Suprapubic skin (tissue), 4 donors: Measurements from ENCODE around the gene ENPEP. TPM values are rescaled to one million over a fixed set of nuclear protein-coding genes. Genes with fewer than 3 reads are reported as not detected.

Experiments used
- DNase-seq, 2 donors: peaks; one replicate each; pipeline ENCODE4 v3.0.0-alpha.2; 2019; ENCODE audit warnings: low spot score in 2 of 2
- H3K27ac ChIP-seq: fragments of 200-600 bp; sonication (generic); one replicate; pipeline ENCODE4 v1.5.1; 2019
- H3K27me3 ChIP-seq: fragments of 200-600 bp; sonication (generic); one replicate; pipeline ENCODE4 v1.5.1; 2019
- H3K36me3 ChIP-seq: fragments of 200-600 bp; sonication (generic); one replicate; pipeline ENCODE4 v1.5.1; 2019
- H3K4me1 ChIP-seq: fragments of 200-600 bp; sonication (generic); one replicate; pipeline ENCODE4 v1.5.1; 2019
- H3K4me3 ChIP-seq: fragments of 200-600 bp; sonication (generic); one replicate; pipeline ENCODE4 v1.5.1; 2019; ENCODE audit warnings: mild to moderate bottlenecking
- H3K9me3 ChIP-seq: fragments of 200-600 bp; sonication (generic); one replicate; pipeline ENCODE4 v1.5.1; 2019
- CTCF ChIP-seq, 2 donors: fragments of 200-600 bp in 1 of 2; fragments of 450-650 bp in 1 of 2; sonication (generic) in 1 of 2; IDR thresholded peaks; one replicate each; pipeline ENCODE4 v1.5.1; 2016 to 2019; ENCODE audit warnings: antibody characterized with exemption in 2 of 2, mild to moderate bottlenecking in 1 of 2, moderate library complexity in 1 of 2
- EP300 ChIP-seq: sonication (generic); formaldehyde crosslinking; IDR thresholded peaks from one replicate; pipeline ENCODE4 v1.6.1; 2017; ENCODE audit warnings: antibody characterized with exemption
- POLR2A ChIP-seq, 2 donors: fragments of 450-650 bp; IDR thresholded peaks; one replicate each; pipeline ENCODE4 v1.6.1; 2017; ENCODE audit warnings: antibody characterized with exemption in 2 of 2, mild to moderate bottlenecking in 2 of 2, moderate library complexity in 2 of 2
- POLR2AphosphoS5 ChIP-seq, 3 donors: sonication (generic); formaldehyde crosslinking; IDR thresholded peaks; one replicate each; pipeline ENCODE4 v1.6.1; 2017; ENCODE audit warnings: antibody characterized with exemption in 3 of 3
- WGBS: methylation state at CpG from one replicate; pipeline ENCODE4 v1.1.5; 2018; 5-methylcytosine and 5-hydroxymethylcytosine counted together
- total RNA-seq, 4 donors: library from RNA; depleted of rRNA; stranded (reverse); fragments of >200 nt; gene quantifications; one replicate each; pipeline ENCODE4 v1.1.0, GENCODE V29; 2016

The ENPEP gene
- total RNA-seq, 4 donors from 2014 or later, result 0.91 to 2.5 (median 1.7) TPM

- 74% methylated on average over 2 of the region's 2 CpGs for WGBS
- H3K4me3 ChIP-seq, result no peak overlapping the region
- TF ChIP-seq POLR2A (IDR thresholded peaks at IDR 0.05), result no peak
- TF ChIP-seq POLR2AphosphoS5 (IDR thresholded peaks at IDR 0.05), result no peak
- TF ChIP-seq CTCF (IDR thresholded peaks at IDR 0.05), result no peak
- no peak for TF ChIP-seq EP300
These were observed 26.0 kb upstream of the ENPEP start for GRCh38 chr4:110449947-110450346.

GRCh38 chr4:110452546-110452945 is 23.4 kb upstream of the ENPEP start:
- Histone ChIP-seq H3K4me3 (no peak overlapping the region), H3K27me3 (no peaks in the 10 kb centered on the region), H3K4me1 (no peaks in the 10 kb centered on the region), H3K9me3 (no peaks in the 10 kb centered on the region), H3K27ac (no peak overlapping the region), H3K36me3 (no peaks in the 10 kb centered on the region)
- DNase-seq, result no peak
- TF ChIP-seq EP300 (no peak), CTCF (IDR thresholded peaks at IDR 0.05) (no peak), POLR2A (IDR thresholded peaks at IDR 0.05) (no peak), POLR2AphosphoS5 (IDR thresholded peaks at IDR 0.05) (no peak)
- WGBS, result 80% methylated on average over 2 of the region's 2 CpGs

More at GRCh38 chr4:110449947-110450346, 26.0 kb upstream of the ENPEP start:
- Histone ChIP-seq H3K36me3 (no peaks in the 10 kb centered on the region), H3K27ac (no peak overlapping the region), H3K9me3 (no peaks in the 10 kb centered on the region), H3K4me1 (no peaks in the 10 kb centered on the region), H3K27me3 (no peaks in the 10 kb centered on the region)
- DNase-seq, result no peak

- H3K4me1 ChIP-seq, result no peaks in the 10 kb centered on the region
- 27% methylated on average over 2 of the region's 2 CpGs for WGBS
- DNase-seq, result no peak
- TF ChIP-seq EP300 (no peak), POLR2A (IDR thresholded peaks at IDR 0.05) (no peak), CTCF (IDR thresholded peaks at IDR 0.05) (no peak), POLR2AphosphoS5 (IDR thresholded peaks at IDR 0.05) (no peak)
- no peak overlapping the region for H3K27ac ChIP-seq
- H3K36me3 ChIP-seq, result no peaks in the 10 kb centered on the region
- no peaks in the 10 kb centered on the region for H3K27me3 ChIP-seq
- no peak overlapping the region for H3K4me3 ChIP-seq
- H3K9me3 ChIP-seq, result no peaks in the 10 kb centered on the region
These were observed 21.5 kb upstream of the ENPEP start for GRCh38 chr4:110454441-110454840.

GRCh38 chr4:110458494-110459266 is 17.3 kb upstream of the ENPEP start:
- Histone ChIP-seq H3K27ac (no peak overlapping the region), H3K27me3 (no peaks in the 10 kb centered on the region), H3K9me3 (no peaks in the 10 kb centered on the region), H3K36me3 (no peaks in the 10 kb centered on the region), H3K4me1 (no peaks in the 10 kb centered on the region), H3K4me3 (no peak overlapping the region)
- no peak for TF ChIP-seq POLR2A (IDR thresholded peaks at IDR 0.05)
- no peak for TF ChIP-seq POLR2AphosphoS5 (IDR thresholded peaks at IDR 0.05)
- TF ChIP-seq CTCF (IDR thresholded peaks at IDR 0.05), result no peak
- no peak for TF ChIP-seq EP300
- 66% methylated on average over 4 of the region's 4 CpGs for WGBS
- DNase-seq, result no peak

- TF ChIP-seq CTCF (IDR thresholded peaks at IDR 0.05) (no peak), POLR2A (IDR thresholded peaks at IDR 0.05) (no peak), EP300 (no peak), POLR2AphosphoS5 (IDR thresholded peaks at IDR 0.05) (no peak)
These were observed 15.7 kb upstream of the ENPEP start for GRCh38 chr4:110460074-110460746.

More at GRCh38 chr4:110460074-110460746, 15.7 kb upstream of the ENPEP start:
- WGBS, result 88% methylated on average over 5 of the region's 5 CpGs
- DNase-seq, result no peak
- Histone ChIP-seq H3K9me3 (no peaks in the 10 kb centered on the region), H3K36me3 (no peaks in the 10 kb centered on the region), H3K4me3 (no peak overlapping the region), H3K27ac (no peak overlapping the region), H3K4me1 (no peaks in the 10 kb centered on the region), H3K27me3 (no peaks in the 10 kb centered on the region)
